PFSK-1 (cell line): ENCODE results near the gene ANKS1B.

ENCODE experiments used
- FOXP2 ChIP-seq: optimal IDR thresholded peaks from 2 replicates; pipeline ENCODE3; 2011; ENCODE audit warnings: borderline replicate concordance, control low read depth, inconsistent platforms; ENCODE audit not compliant: insufficient read depth; ENCODE audit errors: extremely low read length, extremely low read depth
- POLR2AphosphoS5 ChIP-seq: IDR thresholded peaks from 2 replicates; pipeline ENCODE4 v1.6.1; 2012; ENCODE audit warnings: low read depth, mild to moderate bottlenecking, control low read depth, low read length, moderate library complexity
- REST ChIP-seq, 2 experiments: IDR thresholded peaks; 2 replicates each; pipeline versions ENCODE4 v1.6.1 to v1.8.0; 2011 to 2012; ENCODE audit warnings: low read depth in 2 of 2, low read length in 2 of 2, control low read depth in 1 of 2, inconsistent platforms in 1 of 2, mild to moderate bottlenecking in 1 of 2, moderate library complexity in 1 of 2; ENCODE audit not compliant: insufficient read depth in 1 of 2
- SIN3A ChIP-seq: IDR thresholded peaks from 2 replicates; pipeline ENCODE4 v1.6.1; 2012; ENCODE audit warnings: mild to moderate bottlenecking, low read length, moderate library complexity, borderline replicate concordance; ENCODE audit not compliant: insufficient read depth
- TAF1 ChIP-seq: IDR thresholded peaks from 2 replicates; pipeline ENCODE4 v1.6.1; 2012; ENCODE audit warnings: low read length, control low read depth, borderline replicate concordance; ENCODE audit not compliant: insufficient read depth

The ANKS1B gene

GRCh38 chr12:99695050-99695449, 289.7 kb downstream of the ANKS1B start:
- TF ChIP-seq REST (IDR thresholded peaks at IDR 0.05; ENCODE audit: insufficient read depth in 1 of 2, low read depth in 2 of 2, low read length in 2 of 2) (no peak), SIN3A (no peak), TAF1 (no peak), POLR2AphosphoS5 (no peak)

GRCh38 chr12:99686142-99686541, 298.6 kb downstream of the ANKS1B start:
- TF ChIP-seq REST (IDR thresholded peaks at IDR 0.05; ENCODE audit: insufficient read depth in 1 of 2, low read depth in 2 of 2, low read length in 2 of 2): no peak
- TF ChIP-seq FOXP2: no peak
- TF ChIP-seq POLR2AphosphoS5: no peak
- TF ChIP-seq TAF1: no peak
- TF ChIP-seq SIN3A: no peak

GRCh38 chr12:99680276-99680675, 304.5 kb downstream of the ANKS1B start:
- TF ChIP-seq POLR2AphosphoS5: no peak
- TF ChIP-seq FOXP2: no peak
- TF ChIP-seq SIN3A: no peak
- no peak for TF ChIP-seq REST (IDR thresholded peaks at IDR 0.05; ENCODE audit: insufficient read depth in 1 of 2, low read depth in 2 of 2, low read length in 2 of 2)
- no peak for TF ChIP-seq TAF1

- no peak for TF ChIP-seq POLR2AphosphoS5
- TF ChIP-seq FOXP2: no peak
- TF ChIP-seq SIN3A: no peak
- no peak for TF ChIP-seq REST (IDR thresholded peaks at IDR 0.05; ENCODE audit: insufficient read depth in 1 of 2, low read depth in 2 of 2, low read length in 2 of 2)
- TF ChIP-seq TAF1: no peak
Observed at GRCh38 chr12:99670635-99671034, 314.1 kb downstream of the ANKS1B start.
